HG03066 (cell line): ENCODE measurements around the gene TBX4.

Experiments used
- ATAC-seq: cut with Tn5 transposase; IDR thresholded peaks from one replicate; pipeline ENCODE4 v1.9.1; 2021; ENCODE audit warnings: low read depth; ENCODE audit not compliant: unreplicated experiment

The TBX4 gene

GRCh38 chr17:61412860-61413660 is 39.2 kb upstream of the TBX4 start:
- no peak for ATAC-seq

GRCh38 chr17:61413661-61414126 is 38.5 kb upstream of the TBX4 start:
- ATAC-seq, result no peak

DNA sequence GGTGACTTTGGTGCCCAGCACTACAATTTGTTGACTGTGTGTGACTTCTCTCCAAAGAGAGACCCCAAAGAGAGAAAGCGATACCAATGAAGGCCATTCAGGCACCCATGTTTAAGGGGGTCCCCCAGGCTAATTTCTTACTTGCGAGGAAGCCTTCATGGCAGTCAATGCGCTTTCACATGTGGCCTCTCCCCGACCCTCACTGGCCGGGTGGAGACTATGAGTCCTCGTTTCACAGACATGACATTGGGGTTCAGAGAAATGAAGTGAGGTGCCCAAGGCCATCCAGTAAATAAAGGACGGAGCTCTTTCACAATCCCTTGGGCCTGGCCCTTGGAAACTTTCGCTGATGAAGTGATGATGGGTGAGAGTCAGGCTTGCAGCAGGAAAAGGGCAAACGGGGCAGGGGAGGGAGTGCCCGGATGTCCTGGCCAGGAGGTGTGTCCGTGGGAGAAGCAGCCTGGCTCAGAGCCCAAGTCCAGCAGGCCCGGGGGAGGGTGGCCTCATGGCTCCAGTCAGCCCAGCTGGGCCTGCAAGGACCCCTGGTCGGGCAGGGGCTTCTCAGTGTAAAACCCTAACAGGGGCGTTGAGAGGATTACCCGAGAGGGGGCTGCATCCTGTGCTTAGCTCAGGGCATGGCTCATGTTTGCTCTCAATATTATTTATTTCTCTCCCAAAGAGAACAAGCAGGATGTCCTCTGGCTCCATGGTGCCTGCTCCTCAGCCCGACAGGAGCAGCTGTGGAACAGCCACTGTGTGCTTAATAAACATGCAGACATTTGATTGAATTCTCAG is 37.9 kb upstream of the TBX4 start:
- ATAC-seq, result no peak

- ATAC-seq, result no peak
These were observed 37.3 kb upstream of the TBX4 start for GRCh38 chr17:61414936-61415251.

DNA sequence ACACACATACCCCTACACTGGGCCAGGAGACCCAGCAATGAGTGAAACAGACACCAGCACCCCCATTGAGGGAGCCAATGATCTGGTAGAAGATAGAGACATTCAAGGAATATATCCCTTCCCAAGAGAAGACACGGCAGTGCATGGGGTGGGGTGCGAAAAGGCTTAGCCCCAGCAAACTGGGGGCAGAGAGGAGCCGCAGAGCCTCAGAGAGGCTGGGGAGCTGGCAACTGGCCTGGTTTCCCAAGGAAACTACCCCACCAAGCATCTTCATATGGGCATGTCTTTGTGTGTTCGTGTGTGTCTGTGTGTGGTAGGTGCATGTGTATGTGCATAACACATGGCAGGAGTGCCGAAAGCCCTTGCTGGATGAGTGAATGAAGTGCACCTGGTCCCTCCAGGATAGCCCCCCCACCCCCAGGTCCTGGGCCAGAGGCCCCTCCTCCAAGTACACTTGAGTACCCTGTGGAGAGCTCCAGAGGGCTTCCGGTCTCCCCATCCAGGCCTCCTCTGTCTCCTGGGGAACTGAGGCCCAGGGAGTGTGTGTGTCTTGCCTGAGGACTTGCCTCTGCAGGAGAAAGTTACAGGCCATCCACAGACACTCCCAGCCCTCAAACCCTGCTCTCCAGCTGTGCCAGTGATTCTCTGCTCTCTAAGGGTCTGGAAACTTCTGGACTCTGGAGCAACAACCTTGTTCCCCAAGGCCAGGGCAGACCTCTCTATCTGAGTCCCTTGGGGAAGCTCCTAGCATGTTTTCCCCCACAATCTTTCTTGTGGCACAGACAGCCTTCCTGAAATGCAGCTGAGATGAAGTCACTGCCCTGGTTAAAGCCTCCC is 36.6 kb upstream of the TBX4 start:
- ATAC-seq, result no peak

GRCh38 chr17:61416211-61416539 is 36.0 kb upstream of the TBX4 start:
- ATAC-seq, result no peak

DNA sequence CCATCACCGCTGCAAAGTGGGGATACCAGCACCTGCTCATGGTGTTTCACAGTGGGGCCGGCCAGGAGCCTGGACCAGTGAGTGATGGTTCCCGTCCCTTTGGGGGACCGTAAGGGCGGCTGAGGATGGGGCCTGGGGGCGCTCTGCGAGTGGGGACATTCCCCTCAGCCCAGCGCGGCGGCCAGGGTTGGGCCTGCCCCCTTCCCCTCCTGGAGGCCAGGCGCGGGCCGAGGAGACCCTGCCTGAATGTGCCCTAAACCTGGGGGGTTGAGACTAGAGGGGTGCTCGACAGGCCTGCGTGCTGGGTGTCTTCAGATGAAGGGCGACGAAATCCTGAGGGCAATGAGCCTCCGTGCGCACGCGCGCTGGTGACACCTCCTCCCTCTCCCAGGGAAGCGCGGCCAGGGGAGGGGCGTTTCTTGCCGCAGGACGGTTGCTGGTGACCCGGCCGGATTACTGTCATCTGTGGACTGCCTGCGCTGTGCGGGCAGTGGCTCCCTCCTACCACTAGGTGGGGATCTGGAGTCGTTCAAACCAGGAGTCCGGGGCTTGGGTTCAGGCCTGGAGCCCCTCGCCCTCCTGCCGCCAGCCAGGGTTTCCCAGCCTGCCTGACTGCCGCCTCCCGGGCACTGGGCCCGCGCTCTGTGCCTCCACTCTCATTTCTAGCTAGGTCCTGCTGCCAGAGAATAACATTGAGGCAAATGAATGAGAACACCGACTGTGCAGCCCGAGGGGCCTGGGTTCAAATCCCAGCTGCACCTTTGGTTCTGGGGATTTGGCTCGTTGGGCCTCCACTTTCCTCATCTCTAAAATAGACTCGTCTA is 35.5 kb upstream of the TBX4 start:
- ATAC-seq, result no peak

DNA sequence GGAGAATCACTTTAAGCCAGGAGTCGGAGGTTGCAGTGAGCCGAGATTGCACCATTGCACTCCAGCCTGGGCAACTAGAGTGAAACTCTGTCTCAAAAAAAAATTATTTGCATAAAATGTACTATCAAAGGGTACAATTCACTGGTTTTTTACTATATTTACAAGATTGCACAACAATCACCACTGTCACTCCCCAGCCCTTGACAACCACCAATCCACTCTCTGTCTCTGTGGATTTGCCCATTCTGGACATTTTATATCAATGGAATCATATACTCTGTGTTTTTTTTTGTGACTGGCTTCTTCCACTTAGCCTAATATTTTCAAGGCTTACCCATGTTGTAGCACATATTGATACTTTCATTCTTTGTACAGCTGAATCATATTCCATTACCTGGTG is 33.8 kb upstream of the TBX4 start:
- no peak for ATAC-seq

DNA sequence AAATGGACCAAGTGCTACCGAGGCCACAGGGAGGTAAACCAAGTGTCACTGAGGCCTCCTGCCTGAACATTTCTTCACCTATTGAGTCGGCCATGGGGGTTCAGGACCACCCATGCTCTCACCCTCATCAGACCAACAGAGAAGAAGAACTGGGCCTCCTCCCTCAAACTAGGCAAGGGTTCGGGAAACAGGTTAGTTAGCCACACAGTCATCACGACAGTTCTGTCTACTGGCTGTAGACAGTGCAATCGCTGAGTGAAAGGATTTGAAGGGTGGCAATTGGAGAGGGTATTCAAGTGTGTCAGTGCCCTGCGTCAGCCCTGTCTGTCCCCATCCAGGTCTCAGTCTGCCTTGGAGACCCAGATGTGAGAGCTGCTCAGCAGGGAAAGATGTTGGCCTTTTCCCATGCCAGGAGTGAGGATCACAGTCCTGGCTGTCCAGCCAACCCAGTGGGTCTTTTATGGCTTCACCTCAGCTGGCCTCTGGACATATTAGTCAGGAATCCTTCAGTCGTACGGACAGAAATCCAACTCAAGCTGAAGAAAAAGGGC is 32.7 kb upstream of the TBX4 start:
- no peak for ATAC-seq

- no peak for ATAC-seq
These were observed 32.2 kb upstream of the TBX4 start for GRCh38 chr17:61420052-61420451.

DNA sequence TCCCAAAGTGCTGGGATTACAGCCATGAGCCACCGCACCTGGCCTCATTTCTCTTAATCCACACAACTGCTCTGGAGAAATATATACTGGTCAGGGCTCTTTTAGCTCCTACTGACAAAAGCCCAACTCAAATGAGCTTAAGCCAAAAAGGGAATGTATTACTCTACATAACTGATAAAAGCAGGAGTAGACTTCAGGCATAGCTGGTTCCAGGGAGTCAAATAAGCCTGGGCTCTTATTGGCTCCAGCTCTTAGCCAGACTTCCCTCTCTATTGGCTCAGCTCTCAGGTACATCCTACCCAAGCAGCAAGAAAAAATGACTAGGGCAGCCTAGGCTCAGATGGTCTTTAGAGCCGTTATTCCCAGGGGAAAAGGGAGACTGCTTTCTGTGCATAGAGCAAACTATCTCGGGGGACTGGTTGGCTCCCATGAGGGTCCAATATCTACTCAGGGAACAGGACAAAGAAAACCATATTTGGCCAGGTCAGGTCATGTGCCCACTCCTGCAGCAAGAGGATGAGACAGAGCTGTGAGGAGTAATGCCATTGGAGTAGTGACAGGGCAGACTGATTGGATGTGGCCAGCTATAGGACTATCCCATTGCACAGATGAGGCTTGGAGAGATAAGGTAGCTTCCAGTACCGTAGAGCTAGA is 31.4 kb upstream of the TBX4 start:
- no peak for ATAC-seq

DNA sequence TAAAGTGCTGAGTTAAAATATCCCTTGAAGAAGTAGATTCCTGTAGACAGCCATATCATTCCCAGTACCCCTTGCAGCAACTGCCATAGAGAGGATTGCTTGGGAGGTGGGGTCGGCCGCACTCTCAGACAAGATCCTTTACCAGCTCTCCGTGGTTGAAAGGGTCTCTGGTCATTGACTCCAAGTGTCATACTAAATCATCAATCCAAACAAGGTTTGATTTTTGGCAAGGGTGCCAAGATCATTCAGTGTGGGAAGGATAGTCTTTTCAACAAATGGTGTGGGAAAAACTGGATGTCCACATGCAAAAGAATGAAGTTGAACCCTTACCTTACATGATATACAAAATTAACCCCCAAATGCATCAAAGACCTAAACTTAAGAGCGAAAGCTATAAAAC is 30.8 kb upstream of the TBX4 start:
- ATAC-seq, result no peak

- no peak for ATAC-seq
These were observed 30.0 kb upstream of the TBX4 start for GRCh38 chr17:61422116-61422799.

DNA sequence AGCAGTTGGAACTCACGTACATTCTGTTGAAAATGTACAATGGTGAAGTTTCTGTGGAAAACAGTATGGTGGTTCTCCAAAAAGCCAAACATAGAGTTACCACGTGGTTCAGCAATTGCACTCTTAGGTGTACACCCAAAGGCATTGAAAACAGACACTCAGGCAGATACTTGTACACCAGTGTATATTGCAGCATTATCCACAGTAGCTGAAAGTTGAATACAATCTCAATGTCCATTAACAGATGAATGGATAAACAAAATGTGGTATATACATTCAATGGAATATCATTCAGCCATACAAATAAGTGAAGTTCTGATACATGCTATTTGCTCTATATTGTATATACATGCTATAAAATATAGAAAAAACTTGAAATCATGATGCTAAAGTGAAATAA is 29.4 kb upstream of the TBX4 start:
- ATAC-seq, result no peak

- ATAC-seq, result no peak
These were observed 28.1 kb upstream of the TBX4 start for GRCh38 chr17:61423967-61424649.

GRCh38 chr17:61425682-61426481 is 26.3 kb upstream of the TBX4 start:
- ATAC-seq, result no peak

- no peak for ATAC-seq
These were observed 25.5 kb upstream of the TBX4 start for GRCh38 chr17:61426482-61427304.
